Ishikawa (cell line): ENCODE data around the gene BCDIN3D.

Experiments
- CEBPB ChIP-seq: IDR thresholded peaks from 2 replicates; pipeline ENCODE4 v1.6.1; 2012
- FOXM1 ChIP-seq: IDR thresholded peaks from 2 replicates; pipeline ENCODE4 v1.6.1; 2012; ENCODE audit warnings: low read depth, borderline replicate concordance
- NFIC ChIP-seq: IDR thresholded peaks from 2 replicates; pipeline ENCODE4 v1.6.1; 2012
- TAF1 ChIP-seq: IDR thresholded peaks from 2 replicates; pipeline ENCODE4 v1.6.1; 2012; ENCODE audit warnings: low read depth, mild to moderate bottlenecking
- USF1 ChIP-seq: IDR thresholded peaks from 2 replicates; pipeline ENCODE4 v1.6.1; 2012

GRCh38 chr12:49854976-49855375, 12.1 kb upstream of the BCDIN3D start:
- TF ChIP-seq FOXM1 = no peak
- TF ChIP-seq CEBPB = no peak
- TF ChIP-seq USF1 = no peak
- TF ChIP-seq NFIC = no peak
- no peak for TF ChIP-seq TAF1
